Esophagus mucosa (tissue), 1 donor: ENCODE results near the gene FGF8. TPM values are rescaled to one million over a fixed set of nuclear protein-coding genes. Genes with fewer than 3 reads are reported as not detected.

Source experiments
- ATAC-seq: fragments of 200-7000 bp; cut with Tn5 transposase; one replicate; pipeline ENCODE4 v1.9.1; 2020
- total RNA-seq: library from RNA; stranded (reverse); gene quantifications from one replicate; pipeline ENCODE4 v1.2.4, GENCODE V29; 2023
- donor health status: DM: yes; HTN: yes; CAD: no.

The FGF8 gene
- total RNA-seq, 1 donor from 2014 or later, result not detected

DNA sequence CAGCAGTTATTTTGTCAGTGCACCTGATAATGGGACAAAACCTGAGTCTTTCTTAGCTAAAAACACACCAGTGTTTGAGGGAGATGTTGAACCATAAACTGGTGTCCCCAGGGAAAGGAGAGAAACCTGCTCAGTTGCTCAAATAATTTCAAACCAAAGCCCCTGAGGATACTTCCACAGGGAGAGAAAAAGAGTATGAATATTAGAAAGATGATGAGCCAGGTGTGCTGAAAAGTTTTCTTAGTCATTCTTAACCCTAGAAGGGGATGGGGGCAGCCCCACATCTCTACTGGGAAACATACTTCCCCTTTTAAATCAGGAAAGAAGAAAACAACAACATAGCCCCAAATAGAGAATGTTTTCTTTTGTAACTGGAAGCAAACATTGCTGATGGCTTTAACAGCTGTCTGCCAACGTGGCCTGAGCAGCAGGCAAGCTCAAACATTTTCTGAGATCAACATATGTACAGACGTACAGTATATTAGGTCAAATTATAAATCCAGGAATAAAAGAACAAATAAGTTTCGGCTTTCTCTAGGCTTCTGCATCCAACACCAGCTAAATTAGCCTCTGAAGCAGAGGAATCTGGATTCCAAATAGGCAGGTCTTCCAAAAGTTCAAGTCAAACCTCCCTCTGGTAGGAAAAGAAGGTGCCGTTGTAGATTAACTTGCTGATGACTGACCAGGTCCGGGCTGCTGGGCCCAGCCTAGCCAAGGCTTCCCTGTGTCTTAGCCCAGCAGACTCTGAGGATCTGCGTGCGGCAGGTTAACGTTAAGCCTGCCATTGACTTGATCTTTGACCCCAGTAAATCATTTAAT lies 50.4 kb downstream of the FGF8 start:
- ATAC-seq, result no peak

DNA sequence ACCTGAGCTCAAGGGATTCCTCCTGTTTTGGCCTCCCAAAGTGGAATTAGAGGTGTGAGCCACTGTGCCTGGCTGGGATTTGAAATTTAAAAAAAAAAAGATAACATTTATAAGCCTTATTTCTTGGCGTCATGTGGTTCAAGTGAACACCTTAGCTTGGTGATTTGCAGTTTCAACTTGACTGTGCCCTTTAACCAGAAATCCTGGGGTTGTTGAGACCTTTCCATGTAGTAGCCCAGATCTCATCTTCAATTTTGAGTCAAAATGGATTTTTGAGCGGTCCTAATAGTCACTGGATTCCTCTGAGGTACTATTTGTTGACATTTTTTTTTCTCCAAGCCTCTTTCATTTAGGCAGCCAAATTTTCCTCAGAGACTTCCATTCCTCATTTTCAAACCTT lies 51.5 kb downstream of the FGF8 start:
- ATAC-seq, result no peak

DNA sequence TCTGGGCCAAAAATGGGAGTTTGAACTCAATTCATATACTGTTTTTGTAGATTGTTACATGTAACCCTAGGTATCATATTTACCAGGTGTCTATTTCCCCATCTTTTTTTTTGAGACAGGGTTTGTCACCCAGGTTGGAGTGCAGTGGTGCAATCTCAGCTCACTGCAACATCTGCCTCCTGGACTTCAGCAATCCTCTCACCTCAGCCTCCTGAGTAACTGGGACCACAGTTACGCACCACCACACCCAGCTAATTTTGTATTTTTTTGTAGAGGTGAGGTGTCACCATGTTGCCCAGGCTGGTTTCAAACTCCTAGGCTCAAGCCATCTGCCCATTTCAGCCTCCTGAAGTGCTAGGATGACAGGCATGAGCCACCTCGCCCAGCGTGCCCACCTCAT lies 52.7 kb downstream of the FGF8 start:
- no peak for ATAC-seq

DNA sequence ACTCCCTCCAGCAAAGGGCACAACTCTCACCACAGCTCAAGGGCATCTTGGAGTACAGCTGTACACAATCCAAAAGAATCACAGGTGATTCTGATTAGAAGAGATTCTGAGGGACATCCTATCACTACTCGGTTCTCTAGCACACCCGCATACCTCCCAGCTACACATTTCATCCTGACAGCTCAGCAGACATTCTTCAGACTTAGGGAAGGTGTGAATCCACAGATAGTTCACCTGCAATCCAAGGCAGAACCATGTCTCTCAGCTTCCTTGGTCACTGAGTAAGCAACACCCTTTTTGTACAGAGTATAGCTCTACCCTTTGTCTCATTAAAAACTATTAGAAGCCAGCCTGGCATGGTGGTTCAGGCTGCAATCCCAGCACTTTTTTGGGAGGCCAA lies 54.1 kb downstream of the FGF8 start:
- ATAC-seq, result no peak

DNA sequence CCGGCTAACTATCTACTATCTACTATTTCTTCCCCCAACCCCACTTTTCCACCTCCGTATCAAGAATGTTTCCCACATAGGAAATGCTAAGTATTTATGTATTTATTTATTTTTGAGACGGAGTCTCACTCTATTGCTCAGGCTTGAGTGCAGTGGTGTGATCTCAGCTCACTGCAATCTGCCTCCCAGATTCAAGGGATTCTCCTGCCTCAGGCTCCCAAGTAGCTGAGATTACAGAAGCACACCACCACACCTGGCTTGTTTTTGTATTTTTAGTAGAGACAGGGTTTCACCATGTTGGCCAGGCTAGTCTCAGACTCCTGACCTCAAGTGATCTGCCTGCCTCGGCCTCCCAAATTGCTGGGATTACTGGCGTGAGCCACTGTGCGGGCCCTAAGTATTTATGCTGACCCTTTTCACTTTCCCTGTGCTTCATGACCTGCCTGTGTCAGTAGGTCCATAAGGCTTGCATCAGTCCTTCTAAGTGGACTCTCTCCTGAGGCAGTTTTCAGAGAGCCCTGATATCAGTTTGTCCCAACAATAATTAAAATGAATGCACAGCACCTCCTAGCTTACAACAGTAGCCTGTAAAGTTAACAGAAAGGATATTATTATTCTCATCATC lies 55.2 kb downstream of the FGF8 start:
- no peak for ATAC-seq

Other genes starting within 250 kb of the FGF8 start
- gene POLL, start 187.9 kb downstream of the FGF8 start, total RNA-seq, result 13.5 TPM
- gene DPCD, start 187.8 kb downstream of the FGF8 start, total RNA-seq, result 19.0 TPM
- gene FBXW4, start 80.9 kb downstream of the FGF8 start, total RNA-seq, result 37.1 TPM
- 70.2 TPM for gene NPM3, start 7.3 kb upstream of the FGF8 start, total RNA-seq
- gene OGA, start 42.3 kb upstream of the FGF8 start, total RNA-seq, result 54.4 TPM
- 0.84 TPM for gene KCNIP2, start 67.7 kb upstream of the FGF8 start, total RNA-seq